Measurements from ENCODE around the gene METTL17.

METTL17 gene

GRCh38 chr14:21033133-21033698, 43.4 kb downstream of the METTL17 start:
- Histone ChIP-seq H3K9me2 (ENCODE audit: low read depth, low read length) (no peaks in the 10 kb centered on the region), H3K4me3 (ENCODE audit: low read depth, low read length, poor library complexity, severe bottlenecking) (no peak overlapping the region), H2AFZ (ENCODE audit: low read length) (no peak overlapping the region), H3K9me3 (ENCODE audit: low read length) (no peaks in the 10 kb centered on the region), H3F3A (ENCODE audit: insufficient read depth, low read length) (no peaks in the 10 kb centered on the region), H3K27me3 (ENCODE audit: insufficient read depth, low read length) (no peaks in the 10 kb centered on the region), H4K20me1 (ENCODE audit: insufficient read depth, low read length) (no peaks in the 10 kb centered on the region), H3K79me2 (ENCODE audit: insufficient read depth, low read length) (no peaks in the 10 kb centered on the region), H3K27ac (ENCODE audit: low read depth, low read length, poor library complexity, severe bottlenecking) (no peak overlapping the region), H3K9ac (ENCODE audit: low read length) (no peak overlapping the region), H3K4me1 (ENCODE audit: insufficient read depth, low read length, severe bottlenecking) (no peaks in the 10 kb centered on the region), H3K36me3 (ENCODE audit: insufficient read depth, low read length) (no peaks in the 10 kb centered on the region), H3K4me2 (ENCODE audit: low read length) (no peak overlapping the region)
- TF ChIP-seq EZH2 (IDR thresholded peaks at IDR 0.05; ENCODE audit: borderline replicate concordance, low read length), result no peak

GRCh38 chr14:21034707-21035106, 44.9 kb downstream of the METTL17 start, which contains the start of gene RNASE13:
TSS of gene RNASE13 (minus strand) at chr14:21034807. CDS start at chr14:21034288, 519 bp downstream.
- no peak within 1 kb of the TSS for H3K4me2 ChIP-seq (ENCODE audit: low read length)

GRCh38 chr14:21036751-21037150, 47.0 kb downstream of the METTL17 start:
- H4K20me1 ChIP-seq (ENCODE audit: insufficient read depth, low read length), result no peaks in the 10 kb centered on the region
- H3K9me3 ChIP-seq (ENCODE audit: low read length), result no peaks in the 10 kb centered on the region
- no peak overlapping the region for H3K4me3 ChIP-seq (ENCODE audit: low read depth, low read length, poor library complexity, severe bottlenecking)
- H3K27me3 ChIP-seq (ENCODE audit: insufficient read depth, low read length), result no peaks in the 10 kb centered on the region
- TF ChIP-seq EZH2 (IDR thresholded peaks at IDR 0.05; ENCODE audit: borderline replicate concordance, low read length) (no peak), CTCF (IDR thresholded peaks at IDR 0.05; ENCODE audit: low read length) (no peak)
- no peaks in the 10 kb centered on the region for H3K36me3 ChIP-seq (ENCODE audit: insufficient read depth, low read length)
- no peak overlapping the region for H3K9ac ChIP-seq (ENCODE audit: low read length)
- no peaks in the 10 kb centered on the region for H3K79me2 ChIP-seq (ENCODE audit: insufficient read depth, low read length)
- H3K9me2 ChIP-seq (ENCODE audit: low read depth, low read length), result no peaks in the 10 kb centered on the region
- H3K4me2 ChIP-seq (ENCODE audit: low read length), result no peak overlapping the region
- no peak overlapping the region for H3K27ac ChIP-seq (ENCODE audit: low read depth, low read length, poor library complexity, severe bottlenecking)
- H3F3A ChIP-seq (ENCODE audit: insufficient read depth, low read length), result no peaks in the 10 kb centered on the region
- no peaks in the 10 kb centered on the region for H3K4me1 ChIP-seq (ENCODE audit: insufficient read depth, low read length, severe bottlenecking)
- H2AFZ ChIP-seq (ENCODE audit: low read length), result no peak overlapping the region

More at GRCh38 chr14:21034707-21035106, 44.9 kb downstream of the METTL17 start, which contains the start of gene RNASE13:
- Histone ChIP-seq H3K4me1 (ENCODE audit: insufficient read depth, low read length, severe bottlenecking) (no peaks in the 10 kb centered on the region), H3K27ac (ENCODE audit: low read depth, low read length, poor library complexity, severe bottlenecking) (no peak within 1 kb of the TSS), H3K4me3 (ENCODE audit: low read depth, low read length, poor library complexity, severe bottlenecking) (no peak within 1 kb of the TSS), H3K9ac (ENCODE audit: low read length) (no peak within 1 kb of the TSS), H3K79me2 (ENCODE audit: insufficient read depth, low read length) (no peaks in the 10 kb centered on the region), H2AFZ (ENCODE audit: low read length) (no peak within 1 kb of the TSS), H4K20me1 (ENCODE audit: insufficient read depth, low read length) (no peaks in the 10 kb centered on the region), H3K9me3 (ENCODE audit: low read length) (no peaks in the 10 kb centered on the region), H3F3A (ENCODE audit: insufficient read depth, low read length) (no peaks in the 10 kb centered on the region), H3K27me3 (ENCODE audit: insufficient read depth, low read length) (no peaks in the 10 kb centered on the region), H3K9me2 (ENCODE audit: low read depth, low read length) (no peaks in the 10 kb centered on the region), H3K36me3 (ENCODE audit: insufficient read depth, low read length) (no peaks in the 10 kb centered on the region)
- TF ChIP-seq CTCF (IDR thresholded peaks at IDR 0.05; ENCODE audit: low read length), result no peak
- TF ChIP-seq EZH2 (IDR thresholded peaks at IDR 0.05; ENCODE audit: borderline replicate concordance, low read length), result no peak

DNA sequence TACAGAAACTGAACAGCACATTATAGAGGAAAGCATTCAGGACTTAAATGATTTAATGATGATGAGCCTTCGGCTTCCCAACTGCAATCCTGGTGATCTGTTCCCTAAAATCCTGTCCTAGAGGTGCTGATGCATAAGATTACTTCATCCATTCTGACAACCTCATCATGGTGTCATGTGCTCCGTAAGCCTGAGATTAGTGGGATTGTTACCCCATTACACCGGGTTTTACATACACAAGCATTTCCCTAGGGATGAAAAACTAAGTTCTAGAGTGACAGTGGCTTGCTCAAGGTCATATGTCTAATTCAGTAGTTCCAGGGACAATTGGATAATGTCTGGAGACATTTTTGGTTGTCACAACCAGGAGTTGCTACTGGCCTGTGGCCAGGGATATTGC, 47.4 kb downstream of the METTL17 start:
- H3K27me3 ChIP-seq (ENCODE audit: insufficient read depth, low read length), result no peaks in the 10 kb centered on the region; the same call in 1 of the 2 replicates
- no peaks in the 10 kb centered on the region for H3K36me3 ChIP-seq (ENCODE audit: insufficient read depth, low read length)
- no peak overlapping the region for H3K27ac ChIP-seq (ENCODE audit: low read depth, low read length, poor library complexity, severe bottlenecking)
- H3K9me2 ChIP-seq (ENCODE audit: low read depth, low read length), result no peaks in the 10 kb centered on the region
- no peaks in the 10 kb centered on the region for H3K4me1 ChIP-seq (ENCODE audit: insufficient read depth, low read length, severe bottlenecking)
- H4K20me1 ChIP-seq (ENCODE audit: insufficient read depth, low read length), result no peaks in the 10 kb centered on the region
- H2AFZ ChIP-seq (ENCODE audit: low read length), result no peak overlapping the region
- no peak for TF ChIP-seq EZH2 (IDR thresholded peaks at IDR 0.05; ENCODE audit: borderline replicate concordance, low read length)
- no peak for TF ChIP-seq CTCF (IDR thresholded peaks at IDR 0.05; ENCODE audit: low read length)
- no peak overlapping the region for H3K9ac ChIP-seq (ENCODE audit: low read length)
- H3K4me3 ChIP-seq (ENCODE audit: low read depth, low read length, poor library complexity, severe bottlenecking), result no peak overlapping the region
- H3K79me2 ChIP-seq (ENCODE audit: insufficient read depth, low read length), result no peaks in the 10 kb centered on the region
- no peaks in the 10 kb centered on the region for H3K9me3 ChIP-seq (ENCODE audit: low read length)
- H3K4me2 ChIP-seq (ENCODE audit: low read length), result no peak overlapping the region
- H3F3A ChIP-seq (ENCODE audit: insufficient read depth, low read length), result no peaks in the 10 kb centered on the region
